Amniotic epithelial cell (primary cell): ENCODE results near the gene ZBTB6.
"Not testable (repeated sequence)": the region's sequence is repeated elsewhere in the genome, so short reads cannot be mapped to it uniquely, and the experiment has no call there.

Source experiments
- DNase-seq: peaks from one replicate; pipeline ENCODE4 v3.0.0-alpha.2; 2010; ENCODE audit warnings: low read depth

ZBTB6 gene

DNA sequence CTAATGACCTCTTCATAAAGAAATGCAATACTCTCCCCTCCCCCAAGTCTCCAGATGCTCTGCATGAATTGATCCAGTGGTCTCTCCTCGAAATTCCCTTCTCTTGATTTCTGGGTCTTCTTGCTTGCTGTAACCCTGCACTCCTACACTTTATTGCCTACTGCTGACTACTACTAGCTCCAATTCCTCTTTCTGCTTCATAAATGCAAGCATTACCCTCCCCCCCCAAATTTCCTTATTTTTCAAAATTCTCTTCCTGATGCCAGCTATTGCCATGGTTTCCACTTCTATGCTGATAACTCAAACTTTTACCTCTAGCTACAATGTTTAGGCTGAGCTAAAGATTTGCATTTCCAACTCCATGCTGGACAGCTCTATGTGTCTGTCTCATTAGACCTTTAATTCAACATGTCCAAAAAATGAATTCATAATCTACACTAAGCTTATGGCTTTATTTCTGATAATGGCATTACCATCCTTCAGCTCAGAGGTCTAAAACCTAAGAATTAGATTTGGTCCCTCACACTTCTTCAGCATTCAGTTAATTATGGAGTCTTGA is 16.8 kb upstream of the ZBTB6 start:
- no peak for DNase-seq

DNA sequence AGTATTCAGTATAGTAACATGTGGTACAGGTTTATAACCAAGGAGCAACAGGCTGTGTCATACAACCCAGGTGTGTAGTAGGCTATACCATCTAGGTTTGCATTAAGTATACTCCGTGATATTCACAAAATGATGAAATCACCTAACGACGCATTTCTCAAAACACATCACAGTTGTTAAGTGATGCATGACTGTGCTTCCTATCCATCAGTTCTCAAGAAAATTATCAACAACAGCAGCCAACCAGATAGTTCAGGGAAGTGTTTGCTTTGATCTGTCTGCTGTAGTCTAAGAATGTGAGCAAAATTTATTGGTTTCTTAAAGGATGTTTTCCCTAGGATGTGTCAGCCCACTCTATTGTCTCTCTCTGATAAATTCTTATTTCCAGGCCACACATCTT is 10.8 kb upstream of the ZBTB6 start:
- no peak for DNase-seq

DNA sequence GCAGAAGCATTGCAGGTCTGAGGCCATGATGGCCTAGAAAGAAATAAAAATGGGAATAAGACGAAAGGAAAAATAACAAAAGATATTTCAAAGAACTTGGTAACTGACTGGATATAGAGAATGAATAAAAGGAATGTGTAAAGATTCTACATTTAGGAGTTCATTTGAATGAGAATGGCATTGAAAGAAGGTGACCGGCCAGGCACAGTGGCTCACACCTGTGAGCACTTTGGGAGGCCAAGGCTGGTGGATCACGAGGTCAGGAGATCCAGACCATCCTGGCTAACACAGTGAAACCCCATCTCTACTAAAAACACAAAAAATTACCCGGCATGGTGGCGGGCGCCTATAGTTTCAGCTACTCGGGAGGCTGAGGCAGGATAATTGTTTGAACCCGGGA is 9.6 kb upstream of the ZBTB6 start:
- DNase-seq: no peak

DNA sequence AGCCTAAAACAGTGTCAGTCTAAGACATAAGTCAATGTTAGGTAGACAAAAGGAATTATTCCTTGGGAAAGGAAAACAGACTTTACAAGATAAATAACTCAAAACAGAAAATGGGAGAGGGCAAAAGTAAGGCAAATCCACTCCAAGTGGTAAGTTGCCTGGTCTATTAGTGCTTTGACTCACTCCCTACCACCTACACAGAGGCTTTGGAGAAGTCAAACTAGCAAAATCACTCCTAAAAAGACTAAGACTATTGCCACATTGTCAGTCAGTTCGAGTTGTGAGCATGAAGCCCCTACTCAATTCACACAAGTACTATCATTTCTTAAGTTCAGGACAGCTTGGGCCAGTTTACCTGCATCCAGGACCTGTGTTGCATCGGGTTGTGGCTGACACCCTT is 5.2 kb upstream of the ZBTB6 start:
- DNase-seq: no peak

DNA sequence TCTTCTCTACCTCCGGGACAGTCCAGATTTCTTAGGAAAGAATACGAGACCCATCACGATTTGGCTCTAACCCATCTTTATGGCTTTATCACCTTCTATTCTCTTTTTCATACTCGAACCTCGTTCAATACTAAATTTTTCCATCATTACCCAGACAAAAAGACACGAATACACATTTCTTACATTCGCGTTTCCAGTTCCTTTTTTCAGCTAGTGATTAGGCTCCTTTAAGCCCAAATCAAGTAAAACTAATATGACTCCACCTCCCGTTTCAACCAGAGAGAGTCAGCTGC is 506 bp downstream of the ZBTB6 start:
- no peak for DNase-seq

DNA sequence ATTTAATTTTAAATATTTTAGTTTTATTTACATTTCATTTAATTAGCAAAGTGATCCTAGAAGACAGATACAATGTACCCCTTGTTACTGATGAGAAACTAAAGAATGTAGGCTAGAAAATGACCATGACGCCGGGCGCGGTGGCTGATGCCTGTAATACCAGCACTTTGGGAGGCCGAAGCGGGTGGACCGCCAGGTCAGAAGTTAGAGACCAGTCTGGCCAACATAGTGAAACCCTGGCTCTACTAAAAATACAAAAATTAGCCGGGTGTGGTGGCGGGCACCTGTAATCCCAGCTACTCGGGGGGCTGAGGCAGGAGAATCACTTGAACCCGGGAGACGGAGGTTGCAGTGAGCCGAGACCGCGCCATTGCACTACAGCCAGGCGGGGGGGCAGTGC is 7.0 kb downstream of the ZBTB6 start:
- DNase-seq: not testable (repeated sequence)

DNA sequence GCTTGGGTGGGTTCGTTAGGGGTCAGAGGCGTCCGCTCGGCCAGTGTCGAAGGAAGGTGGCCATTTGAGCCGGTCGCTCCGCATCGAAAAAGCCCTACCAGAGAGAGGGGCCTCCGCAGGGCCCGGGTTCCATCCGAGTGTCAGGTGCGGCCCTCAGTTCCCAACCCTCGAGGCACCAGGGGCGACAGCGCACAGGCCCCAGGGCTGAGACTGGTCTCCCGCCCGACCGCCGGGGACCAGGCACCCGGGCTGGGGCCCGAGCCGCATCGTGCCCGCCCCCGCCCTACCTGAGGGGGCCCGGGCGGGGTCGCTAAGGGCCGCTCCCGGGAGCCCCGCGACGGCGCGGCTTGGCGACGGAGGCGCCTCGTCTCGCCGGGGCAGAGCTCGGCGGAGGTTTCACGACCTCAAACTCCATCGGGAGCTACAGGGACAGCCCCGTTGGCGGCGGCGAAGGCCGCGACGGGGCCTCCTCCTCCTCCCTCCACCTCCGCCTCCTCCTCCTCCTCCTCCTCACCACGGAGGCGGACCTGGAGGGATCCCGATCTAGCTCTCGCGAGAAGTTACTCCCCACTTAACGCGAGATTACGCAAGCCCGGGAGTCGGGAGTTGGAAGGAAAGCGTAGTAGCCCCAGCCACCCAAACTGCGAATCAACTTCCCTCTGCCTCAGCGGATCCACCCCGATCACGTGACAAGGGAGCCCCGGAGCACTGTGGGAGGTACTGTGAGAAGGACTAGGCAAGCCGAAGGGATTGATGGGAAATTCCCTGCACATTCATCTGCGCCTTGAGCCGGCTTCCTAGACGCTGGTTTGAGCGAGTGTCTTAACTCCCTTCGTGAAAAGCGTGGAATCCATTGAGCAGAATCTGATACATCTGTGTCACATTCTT is 8.1 kb downstream of the ZBTB6 start, which contains the start of gene RC3H2:
Gene RC3H2 (minus strand): TSS at position 537 of the 888 bp plus-strand sequence. CDS start 7,850 bp downstream, outside the sequence.
- DNase-seq: peak; percentile 100

DNA sequence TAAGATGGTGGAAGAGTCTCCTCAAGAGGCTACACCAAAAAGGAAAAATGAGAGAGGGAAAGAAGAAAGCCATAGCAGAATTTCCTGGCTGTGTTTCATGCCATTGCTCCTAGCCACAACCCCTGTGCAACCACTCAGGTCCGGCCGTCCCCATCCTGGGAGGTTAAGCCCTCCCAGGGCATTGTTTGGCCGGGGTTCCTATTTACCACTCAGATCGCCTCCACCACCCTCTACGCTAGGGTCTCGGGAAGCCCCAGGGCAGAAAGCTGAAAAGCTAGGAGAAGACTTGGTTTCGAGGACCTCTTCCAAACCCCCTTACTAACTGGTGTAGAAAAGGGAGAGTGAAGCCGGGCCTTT is 8.7 kb downstream of the ZBTB6 start:
- DNase-seq: peak; percentile 34

DNA sequence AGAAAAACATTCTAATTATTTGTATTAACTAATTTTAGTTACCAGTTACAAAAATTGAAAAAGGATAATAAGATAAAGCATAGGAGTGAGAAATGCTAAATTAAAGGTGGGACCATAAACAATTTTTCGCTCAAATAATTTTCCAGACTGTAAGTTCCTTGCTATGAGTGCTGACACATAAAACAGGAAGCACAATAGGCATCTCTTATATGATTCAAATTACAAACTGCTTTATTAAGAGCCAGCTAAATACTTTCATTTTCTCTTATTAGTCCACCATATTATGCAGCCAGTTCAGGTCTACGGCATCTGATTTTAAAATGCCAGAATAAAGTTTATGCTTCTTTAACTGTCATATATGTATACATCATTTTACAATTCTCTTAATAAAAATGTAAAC is 12.3 kb downstream of the ZBTB6 start:
- peak; percentile 25 for DNase-seq

DNA sequence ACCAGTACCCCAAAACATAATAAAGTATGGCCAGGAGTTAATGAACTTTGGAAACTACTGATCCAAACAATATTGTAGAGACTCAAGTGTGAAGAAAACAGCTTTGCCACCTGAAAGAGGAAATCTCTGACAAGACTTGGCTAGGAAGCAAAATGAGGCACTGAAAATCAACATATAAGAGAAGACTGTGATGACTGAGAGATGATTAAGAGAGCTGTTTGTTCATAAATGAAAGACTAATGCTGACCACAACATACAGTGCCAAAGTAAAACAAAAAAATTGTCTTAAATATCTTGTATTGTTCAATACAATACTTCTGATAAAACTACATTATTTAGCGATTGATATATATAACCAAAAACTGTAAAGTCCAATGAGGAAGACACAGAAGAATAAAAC is 15.2 kb downstream of the ZBTB6 start:
- peak; percentile 27 for DNase-seq

DNA sequence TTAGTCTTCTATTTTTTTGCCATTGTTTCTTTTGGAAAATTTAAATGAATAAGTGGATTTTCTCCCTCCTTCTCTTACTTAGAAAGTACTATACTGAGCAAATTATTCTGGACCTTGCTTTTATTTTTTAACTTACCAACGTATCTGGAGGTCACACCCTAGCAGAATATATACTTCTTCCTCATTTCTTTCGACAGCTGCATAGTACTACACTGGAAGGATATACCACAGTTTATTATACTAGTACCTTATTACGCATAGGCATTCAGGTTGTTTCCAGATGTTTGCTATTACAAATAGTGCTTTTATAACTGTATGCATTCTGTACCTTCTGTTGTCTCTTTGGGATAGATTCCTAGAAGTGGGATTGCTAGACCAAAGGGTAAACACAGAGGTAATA is 24.6 kb downstream of the ZBTB6 start:
- no peak for DNase-seq

DNA sequence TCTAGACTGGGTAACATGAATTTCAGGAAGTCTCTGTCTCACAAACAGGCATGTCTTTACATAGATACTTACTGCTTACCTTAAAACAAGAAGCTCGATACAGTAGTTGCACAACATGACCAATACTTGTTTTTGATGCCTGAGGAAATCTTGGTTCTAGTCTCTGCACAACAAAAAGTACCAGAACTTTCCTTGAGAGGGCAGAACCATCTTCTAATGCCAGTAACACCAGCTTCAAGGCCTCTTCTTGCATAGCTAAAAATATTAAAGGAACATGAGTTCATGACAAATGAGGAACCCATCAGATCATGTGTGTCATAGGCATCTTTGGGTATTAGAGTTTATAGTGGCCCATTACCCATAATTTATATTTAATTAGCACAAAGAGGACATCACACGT is 30.0 kb downstream of the ZBTB6 start:
- no peak for DNase-seq

DNA sequence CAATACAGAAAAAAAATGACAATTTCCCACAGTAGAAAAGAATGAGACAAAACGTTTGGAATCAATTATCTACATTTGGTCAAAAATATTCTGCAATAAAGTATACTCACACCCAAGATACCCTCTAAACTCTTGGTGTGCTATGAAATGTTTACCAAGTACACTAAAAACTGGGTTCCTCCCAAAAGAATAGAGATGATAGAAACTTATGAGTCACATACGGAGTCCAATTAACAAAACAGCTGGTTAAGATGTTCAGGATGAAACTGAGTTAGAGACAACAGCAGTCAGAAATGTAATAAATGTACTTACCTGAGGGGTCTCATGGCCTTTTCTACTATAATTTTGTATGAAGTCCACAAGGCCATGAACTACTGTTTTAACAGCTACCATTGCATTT is 33.7 kb downstream of the ZBTB6 start:
- peak; percentile 7 for DNase-seq

DNA sequence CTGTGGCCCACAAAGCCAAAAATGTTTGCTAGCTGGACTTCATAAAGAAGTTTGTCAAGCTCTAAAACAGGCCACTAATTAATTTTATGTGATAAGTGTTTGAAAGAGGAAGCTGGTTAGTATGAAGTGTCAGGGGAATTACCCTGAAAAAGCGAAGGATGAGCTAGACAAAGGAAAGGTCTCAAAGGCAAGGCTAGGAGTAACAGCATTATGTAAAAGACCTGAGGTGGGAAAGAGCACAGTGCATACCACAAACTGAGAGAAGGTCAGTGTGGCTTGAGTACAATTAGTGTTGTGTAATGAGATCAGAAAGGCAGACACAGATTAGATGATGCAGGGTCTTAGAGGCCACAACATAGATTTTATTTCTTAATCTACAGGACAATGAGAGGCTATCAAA is 37.6 kb downstream of the ZBTB6 start:
- no peak for DNase-seq

DNA sequence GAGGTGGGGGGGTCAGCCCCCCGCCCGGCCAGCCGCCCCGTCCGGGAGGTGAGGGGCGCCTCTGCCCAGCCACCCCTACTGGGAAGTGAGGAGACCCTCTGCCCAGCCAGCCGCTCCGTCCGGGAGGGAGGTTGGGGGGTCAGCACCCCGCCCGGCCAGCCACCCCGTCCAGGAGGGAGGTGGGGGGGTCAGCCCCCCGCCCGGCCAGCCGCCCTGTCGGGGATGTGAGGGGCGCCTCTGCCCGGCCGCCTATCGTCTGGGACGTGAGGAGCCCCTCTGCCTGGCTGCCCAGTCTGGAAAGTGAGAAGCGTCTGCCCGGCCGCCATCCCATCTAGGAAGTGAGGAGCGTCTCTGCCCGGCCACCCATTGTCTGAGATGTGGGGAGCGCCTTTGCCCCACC is 45.8 kb downstream of the ZBTB6 start:
- DNase-seq: not testable (repeated sequence)

DNA sequence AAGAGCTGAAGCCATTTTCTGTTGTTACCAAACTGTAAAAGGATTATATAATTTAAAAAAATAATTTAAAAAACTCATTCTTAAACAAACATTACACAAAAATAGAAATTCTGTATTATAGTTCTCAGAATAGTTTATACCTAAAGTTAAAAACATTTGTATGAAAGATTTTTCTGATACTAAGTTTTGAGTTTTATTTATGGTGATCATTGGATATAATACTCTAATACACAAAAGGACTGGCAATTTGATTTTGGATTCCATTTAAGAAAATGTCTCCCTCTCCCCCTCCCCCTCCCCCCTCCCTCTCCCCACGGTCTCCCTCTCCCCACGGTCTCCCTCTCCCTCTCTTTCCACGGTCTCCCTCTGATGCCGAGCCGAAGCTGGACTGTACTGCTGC is 47.0 kb downstream of the ZBTB6 start:
- DNase-seq: no peak

DNA sequence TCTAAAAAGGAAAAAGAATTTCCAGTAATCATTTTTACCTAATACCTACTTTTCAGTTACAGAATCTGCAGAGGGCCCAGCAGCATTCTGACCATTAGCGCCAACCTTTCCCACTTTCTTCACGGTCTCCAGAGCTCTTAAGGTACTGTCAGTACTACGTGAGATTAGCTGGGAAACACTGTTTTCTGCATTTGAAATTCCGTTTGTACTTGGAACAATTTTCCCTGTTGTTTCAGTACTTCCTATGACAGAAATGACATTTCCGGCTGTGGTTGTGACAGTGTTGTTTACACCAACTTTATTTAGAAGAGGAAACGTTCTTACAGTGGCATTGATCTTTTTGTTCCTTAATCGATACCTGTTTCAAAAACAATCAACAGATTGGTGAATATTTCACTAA is 47.8 kb downstream of the ZBTB6 start:
- no peak for DNase-seq

DNA sequence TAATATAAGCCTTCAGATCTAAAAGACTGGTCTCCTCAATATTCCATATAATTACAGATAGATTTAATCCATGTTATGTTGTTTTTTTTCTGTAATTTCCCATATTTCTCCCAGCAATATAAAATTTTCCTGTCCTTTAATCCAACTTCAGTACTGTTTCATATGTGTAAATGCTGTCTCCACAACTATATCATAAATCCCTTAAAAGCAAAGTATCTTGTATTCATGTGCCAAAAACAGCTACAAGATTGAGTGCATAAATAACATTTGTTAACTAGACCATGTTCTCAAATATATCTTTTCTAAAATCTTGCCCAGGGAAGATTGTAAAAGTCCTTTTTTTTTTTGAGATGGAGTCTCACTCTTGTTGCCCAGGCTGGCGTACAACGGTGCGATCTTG is 49.7 kb downstream of the ZBTB6 start:
- no peak for DNase-seq

DNA sequence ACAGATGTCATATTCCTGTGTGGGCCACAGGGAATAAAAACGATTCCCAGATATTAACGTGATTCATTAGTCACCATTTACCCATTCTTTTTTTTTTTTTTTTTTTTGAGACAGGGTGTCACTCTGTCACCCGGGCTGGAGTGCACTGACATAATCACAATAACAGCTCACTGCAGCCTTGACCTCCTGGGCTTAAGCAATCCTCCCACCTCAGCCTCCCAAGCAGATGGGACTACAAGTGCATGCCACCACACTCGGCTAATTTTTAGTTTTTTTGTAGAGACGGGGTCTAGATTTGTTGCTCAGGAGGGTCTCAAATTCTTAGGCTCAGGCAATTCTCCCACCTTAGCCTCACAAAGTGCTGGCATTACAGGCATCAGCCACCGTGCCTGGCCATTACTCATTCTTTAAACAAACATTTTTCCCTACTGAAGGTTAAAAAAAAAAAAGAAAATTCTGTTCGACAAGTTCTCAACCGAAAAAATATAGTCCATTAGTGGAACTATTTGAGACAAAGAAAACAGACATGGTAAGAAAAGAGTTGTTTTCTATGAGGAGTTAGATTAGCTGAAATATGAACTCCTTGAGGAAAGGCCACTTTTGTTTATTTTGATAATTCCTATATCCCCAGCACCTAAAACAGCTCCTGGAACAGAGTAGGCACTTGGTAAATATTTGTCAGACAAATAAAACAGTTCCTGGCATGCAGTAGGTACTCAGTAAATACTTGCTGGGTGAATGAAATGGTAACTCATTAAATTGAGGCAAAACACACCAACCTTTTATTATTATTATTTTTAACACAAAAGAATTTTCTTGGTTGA is 52.6 kb downstream of the ZBTB6 start:
- no peak for DNase-seq
